Mesothelial cell of epicardium (in vitro differentiated cells): ENCODE measurements around the gene ENO2. TPM values are rescaled to one million over a fixed set of nuclear protein-coding genes. Genes with fewer than 3 reads are reported as not detected.
"Not testable (repeated sequence)": the region's sequence is repeated elsewhere in the genome, so short reads cannot be mapped to it uniquely, and the experiment has no call there.

Source experiments
- DNase-seq, 2 experiments: peaks; one replicate each; pipeline ENCODE4 v3.0.0; 2021; ENCODE audit warnings: low spot score in 2 of 2; ENCODE audit not compliant: unreplicated experiment in 2 of 2
- H3K27ac Mint-ChIP-seq: 2 replicates; pipeline ENCODE4 v1.8.0; 2021; ENCODE audit warnings: mixed read lengths
- H3K27me3 Mint-ChIP-seq: 2 replicates; pipeline ENCODE4 v1.8.0; 2021; ENCODE audit warnings: low read depth, mixed read lengths
- H3K36me3 Mint-ChIP-seq: 2 replicates; pipeline ENCODE4 v1.8.0; 2021; ENCODE audit warnings: mixed read lengths
- H3K4me1 Mint-ChIP-seq: 2 replicates; pipeline ENCODE4 v1.8.0; 2021; ENCODE audit warnings: mixed read lengths
- H3K4me3 Mint-ChIP-seq: 2 replicates; pipeline ENCODE4 v1.8.0; 2021; ENCODE audit warnings: mild to moderate bottlenecking, moderate library complexity, mixed read lengths
- H3K9me3 Mint-ChIP-seq: 2 replicates; pipeline ENCODE4 v1.8.0; 2021; ENCODE audit warnings: mixed read lengths
- total RNA-seq: library from RNA; stranded (reverse); gene quantifications from 3 replicates; pipeline ENCODE4 v1.2.1, GENCODE V29; 2021
- TF ChIP-seq, protein P1 (sequence below): fragments of 200-600 bp; sonication (generic); IDR thresholded peaks from one replicate; pipeline ENCODE4 v1.5.0; 2021; ENCODE audit warnings: antibody characterized with exemption; ENCODE audit not compliant: unreplicated experiment

The ENO2 gene
- total RNA-seq, 1 donor from 2014 or later = 30.7 TPM

DNA sequence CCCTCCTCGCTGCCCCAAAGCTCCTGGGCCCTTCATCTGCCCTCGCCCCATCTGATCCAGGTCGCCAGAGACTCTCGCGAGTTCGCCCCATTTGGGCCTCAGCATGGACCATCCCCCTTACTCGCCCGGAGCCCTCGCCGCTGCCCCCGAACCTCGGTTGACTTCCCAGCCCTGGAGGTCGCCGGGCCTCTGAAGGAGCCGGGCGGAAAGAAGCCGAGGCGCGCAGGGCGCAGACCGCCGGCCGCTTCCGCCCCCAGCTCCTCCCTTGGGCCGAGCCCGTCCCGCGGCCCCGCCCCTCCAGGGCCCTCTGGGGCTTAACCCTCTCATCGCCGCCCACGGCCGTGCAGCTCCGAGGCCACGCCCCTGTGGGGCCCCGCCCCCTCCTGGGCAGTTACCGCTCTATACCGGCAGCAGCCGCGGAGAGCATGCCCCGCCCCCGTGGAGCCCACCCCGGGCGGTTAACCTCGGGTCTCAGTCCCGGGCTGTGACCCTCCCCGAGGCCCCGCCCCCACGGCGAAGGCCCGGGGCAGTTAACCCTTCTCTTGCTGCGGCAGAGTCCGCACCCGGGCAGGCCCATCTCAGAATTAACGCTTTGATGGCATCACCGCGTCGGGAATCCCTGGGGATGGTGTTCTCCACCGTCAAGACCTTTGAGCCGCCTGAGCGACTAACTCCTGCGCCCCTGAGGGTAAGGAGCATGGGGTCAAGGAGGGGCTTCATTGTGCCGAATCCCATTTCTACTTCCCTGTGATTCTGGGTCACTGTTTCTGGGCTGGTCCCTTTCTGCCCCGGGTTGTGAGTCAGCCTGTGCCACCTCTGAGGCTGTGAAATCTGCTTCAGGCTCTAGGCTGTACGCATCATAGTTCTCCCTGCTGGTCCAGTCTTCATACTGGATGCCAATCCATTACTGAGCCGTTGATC is 41.0 kb upstream of the ENO2 start, which contains the start of gene SPSB2:
TSS of gene SPSB2 (minus strand) at position 210 of the 921 bp plus-strand sequence. CDS start 402 bp downstream, outside the sequence.
- Mint-ChIP-seq H3K4me3 (peak within 1 kb of the TSS; percentile 84), H3K27ac (peak within 1 kb of the TSS; percentile 59), H3K27me3 (no peaks in the 10 kb centered on the region), H3K9me3 (no peaks in the 10 kb centered on the region), H3K4me1 (peaks cover 28% of the 10 kb centered on the region), H3K36me3 (peaks cover 13% of the 10 kb centered on the region)
- TF ChIP-seq, protein P1, sequence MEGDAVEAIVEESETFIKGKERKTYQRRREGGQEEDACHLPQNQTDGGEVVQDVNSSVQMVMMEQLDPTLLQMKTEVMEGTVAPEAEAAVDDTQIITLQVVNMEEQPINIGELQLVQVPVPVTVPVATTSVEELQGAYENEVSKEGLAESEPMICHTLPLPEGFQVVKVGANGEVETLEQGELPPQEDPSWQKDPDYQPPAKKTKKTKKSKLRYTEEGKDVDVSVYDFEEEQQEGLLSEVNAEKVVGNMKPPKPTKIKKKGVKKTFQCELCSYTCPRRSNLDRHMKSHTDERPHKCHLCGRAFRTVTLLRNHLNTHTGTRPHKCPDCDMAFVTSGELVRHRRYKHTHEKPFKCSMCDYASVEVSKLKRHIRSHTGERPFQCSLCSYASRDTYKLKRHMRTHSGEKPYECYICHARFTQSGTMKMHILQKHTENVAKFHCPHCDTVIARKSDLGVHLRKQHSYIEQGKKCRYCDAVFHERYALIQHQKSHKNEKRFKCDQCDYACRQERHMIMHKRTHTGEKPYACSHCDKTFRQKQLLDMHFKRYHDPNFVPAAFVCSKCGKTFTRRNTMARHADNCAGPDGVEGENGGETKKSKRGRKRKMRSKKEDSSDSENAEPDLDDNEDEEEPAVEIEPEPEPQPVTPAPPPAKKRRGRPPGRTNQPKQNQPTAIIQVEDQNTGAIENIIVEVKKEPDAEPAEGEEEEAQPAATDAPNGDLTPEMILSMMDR = no peak
- peak; percentile 99 for DNase-seq

DNA sequence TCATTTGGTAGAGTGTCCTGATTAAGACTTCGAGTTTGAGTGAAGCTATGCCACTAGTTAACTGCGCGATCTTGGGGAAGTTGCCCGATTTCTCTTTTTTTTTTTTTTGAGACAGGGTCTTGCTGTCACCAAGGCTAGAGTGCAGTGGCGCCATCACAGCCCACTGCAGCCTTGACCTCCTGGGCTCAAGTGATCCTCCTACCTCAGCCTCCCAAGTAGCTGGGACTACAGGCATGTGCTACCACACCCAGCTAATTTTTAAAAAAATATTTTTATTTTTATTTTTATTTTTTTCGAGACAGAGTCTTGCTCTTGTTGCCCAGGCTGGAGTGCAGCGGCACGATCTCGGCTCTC is 40.4 kb upstream of the ENO2 start:
- peaks cover 13% of the 10 kb centered on the region for H3K36me3 Mint-ChIP-seq
- H3K27me3 Mint-ChIP-seq, DNase-seq, H3K9me3 Mint-ChIP-seq: not testable (repeated sequence)
- H3K4me3 Mint-ChIP-seq = peak overlapping the region; percentile 84
- H3K4me1 Mint-ChIP-seq = peaks cover 22% of the 10 kb centered on the region
- peak overlapping the region; percentile 45 for H3K27ac Mint-ChIP-seq

DNA sequence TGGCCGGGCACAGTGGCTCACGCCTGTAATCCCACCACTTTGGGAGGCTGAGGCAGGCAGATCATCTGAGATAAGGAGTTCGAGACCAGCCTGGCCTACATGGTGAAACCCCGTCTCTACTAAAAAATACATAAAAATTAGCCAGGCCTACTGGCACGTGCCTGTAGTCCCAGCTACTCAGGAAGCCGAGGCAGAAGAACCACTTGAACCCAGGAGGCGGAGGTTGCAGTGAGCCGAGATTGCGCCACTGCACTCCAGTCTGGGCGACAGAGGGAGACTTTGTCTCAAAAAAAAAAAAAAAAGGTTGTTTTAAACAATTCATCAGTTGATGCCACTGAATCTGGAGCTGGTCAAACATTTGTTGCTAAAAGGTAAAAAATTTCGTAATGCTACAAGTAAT is 34.6 kb upstream of the ENO2 start:
- not testable (repeated sequence) for H3K36me3 Mint-ChIP-seq, DNase-seq, H3K4me1 Mint-ChIP-seq, H3K27ac Mint-ChIP-seq, H3K9me3 Mint-ChIP-seq, H3K4me3 Mint-ChIP-seq, H3K27me3 Mint-ChIP-seq

DNA sequence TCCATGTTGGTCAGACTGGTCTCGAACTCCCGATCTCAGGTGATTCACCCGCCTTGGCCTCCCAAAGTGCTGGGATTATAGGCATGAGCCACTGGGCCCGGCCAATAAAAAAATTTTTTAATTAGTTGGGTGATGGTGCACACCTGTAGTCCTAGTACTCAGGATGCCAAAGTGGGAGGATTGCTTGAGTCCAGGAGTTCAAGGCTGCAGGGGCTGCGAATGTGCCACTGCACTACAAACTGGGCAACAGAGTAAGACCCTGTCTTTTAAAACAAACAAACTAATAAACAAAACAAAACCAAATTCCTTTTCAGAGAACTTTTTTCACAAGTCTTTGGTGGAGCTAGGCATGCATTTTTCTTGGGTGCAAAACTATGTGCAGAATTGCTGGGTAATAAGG is 31.1 kb upstream of the ENO2 start:
- DNase-seq = no peak
- Mint-ChIP-seq H3K27me3 (no peaks in the 10 kb centered on the region), H3K27ac (no peak overlapping the region), H3K36me3 (no peaks in the 10 kb centered on the region), H3K4me3 (no peak overlapping the region), H3K9me3 (no peaks in the 10 kb centered on the region), H3K4me1 (peaks cover 9% of the 10 kb centered on the region)
- TF ChIP-seq, protein P1 = no peak

DNA sequence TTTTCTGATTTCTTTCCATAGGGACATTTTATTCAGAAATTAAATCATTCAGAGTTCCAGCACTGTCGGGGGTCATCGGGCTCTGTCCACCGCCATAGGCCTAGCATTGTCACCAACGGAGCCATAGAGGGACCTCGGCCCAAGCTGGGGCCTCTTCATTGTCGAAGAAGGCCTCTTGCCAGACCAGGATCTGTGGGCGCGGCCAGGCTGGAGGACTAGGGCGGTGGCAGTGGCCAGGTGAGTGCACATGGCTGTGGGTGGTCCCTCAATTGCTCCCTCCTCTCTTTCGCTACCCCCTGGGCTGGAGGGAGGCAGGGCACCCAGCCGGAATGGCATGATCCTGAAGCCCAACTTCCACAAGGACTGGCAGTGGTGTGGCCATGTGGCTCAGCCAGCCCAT is 30.7 kb upstream of the ENO2 start:
- no peak for DNase-seq
- Mint-ChIP-seq H3K9me3 (no peaks in the 10 kb centered on the region), H3K27me3 (no peaks in the 10 kb centered on the region), H3K4me3 (no peak overlapping the region), H3K27ac (no peak overlapping the region), H3K36me3 (no peaks in the 10 kb centered on the region), H3K4me1 (peaks cover 9% of the 10 kb centered on the region)
- TF ChIP-seq, protein P1 = no peak

DNA sequence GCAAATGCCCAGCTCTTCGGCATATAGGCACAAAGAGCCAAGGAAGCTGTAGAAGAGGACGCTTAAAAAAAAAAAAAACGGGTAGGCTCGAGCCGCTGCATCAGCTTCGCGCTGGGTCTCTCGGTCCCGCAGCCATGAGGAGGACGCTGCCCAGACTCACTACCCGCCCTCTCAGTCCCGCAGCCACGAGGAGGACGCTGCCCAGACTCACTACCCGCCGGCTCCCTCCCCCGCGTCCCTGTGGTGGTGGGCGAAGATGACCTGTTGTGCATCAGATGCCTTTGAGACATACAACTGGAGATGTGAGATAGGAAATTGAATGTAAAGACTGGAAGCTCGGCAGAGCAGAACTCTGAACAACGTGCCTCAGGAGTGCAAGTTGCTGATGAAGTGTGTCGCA is 29.8 kb upstream of the ENO2 start:
- TF ChIP-seq, protein P1 = no peak
- Mint-ChIP-seq H3K27me3 (no peaks in the 10 kb centered on the region), H3K9me3 (no peaks in the 10 kb centered on the region), H3K36me3 (no peaks in the 10 kb centered on the region), H3K4me3 (no peak overlapping the region), H3K27ac (no peak overlapping the region), H3K4me1 (peaks cover 9% of the 10 kb centered on the region)
- no peak for DNase-seq

DNA sequence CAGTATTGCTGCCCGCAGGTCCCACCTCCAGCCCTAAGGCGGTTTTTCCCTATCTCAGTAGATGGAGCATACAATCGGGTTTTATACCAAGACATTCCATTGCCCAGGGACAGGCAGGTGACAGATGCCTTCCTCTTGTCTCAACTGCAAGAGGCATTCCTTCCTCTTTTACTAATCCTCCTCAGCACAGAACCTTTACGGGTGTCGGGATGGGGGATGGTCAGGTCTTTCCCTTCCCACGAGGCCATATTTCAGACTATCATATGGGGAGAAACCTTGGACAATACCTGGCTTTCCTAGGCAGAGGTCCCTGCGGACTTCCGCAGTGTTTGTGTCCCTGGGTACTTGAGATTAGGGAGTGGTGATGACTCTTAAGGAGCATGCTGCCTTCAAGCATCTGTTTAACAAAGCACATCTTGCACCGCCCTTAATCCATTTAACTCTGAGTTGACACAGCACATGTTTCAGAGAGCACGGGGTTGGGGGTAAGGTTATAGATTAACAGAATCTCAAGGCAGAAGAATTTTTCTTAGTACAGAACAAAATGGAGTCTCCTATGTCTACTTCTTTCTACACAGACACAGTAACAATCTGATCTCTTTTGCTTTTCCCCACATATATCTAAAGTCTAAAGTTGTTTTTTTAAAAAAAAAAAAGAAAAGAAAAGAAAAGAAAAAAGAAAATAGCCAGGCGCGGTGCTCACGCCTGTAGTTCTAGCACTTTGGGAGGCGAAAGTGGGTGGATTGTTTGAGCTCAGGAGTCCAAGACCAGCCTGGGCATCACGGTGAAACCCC is 28.0 kb upstream of the ENO2 start:
- not testable (repeated sequence) for H3K36me3 Mint-ChIP-seq, H3K27me3 Mint-ChIP-seq, DNase-seq, H3K9me3 Mint-ChIP-seq, H3K4me3 Mint-ChIP-seq
- Mint-ChIP-seq H3K4me1 (peaks cover 17% of the 10 kb centered on the region), H3K27ac (peak overlapping the region; percentile 86)
